Ectodermal cell (in vitro differentiated cells): Measurements from ENCODE around the gene TRIM32. TPM values are rescaled to one million over a fixed set of nuclear protein-coding genes. Genes with fewer than 3 reads are reported as not detected.

Source experiments
- H3K27ac ChIP-seq: 2 replicates; pipeline ENCODE4 v1.7.0; 2013; ENCODE audit warnings: mild to moderate bottlenecking, low read depth, low read length; ENCODE audit not compliant: insufficient read depth, poor library complexity, severe bottlenecking
- H3K27me3 ChIP-seq: 2 replicates; pipeline ENCODE4 v1.7.0; 2013; ENCODE audit warnings: mild to moderate bottlenecking, low read length; ENCODE audit not compliant: insufficient read depth, control insufficient read depth, poor library complexity, severe bottlenecking
- H3K36me3 ChIP-seq: one replicate; pipeline ENCODE4 v1.7.0; 2013; ENCODE audit warnings: low read length; ENCODE audit not compliant: control insufficient read depth, insufficient read depth
- H3K4me1 ChIP-seq: one replicate; pipeline ENCODE4 v1.7.0; 2013; ENCODE audit warnings: low read length; ENCODE audit not compliant: control insufficient read depth, insufficient read depth
- H3K4me3 ChIP-seq: 2 replicates; pipeline ENCODE4 v1.7.0; 2013; ENCODE audit warnings: low read depth, low read length, control low read depth; ENCODE audit not compliant: insufficient read depth
- H3K9me3 ChIP-seq: 2 replicates; pipeline ENCODE4 v1.7.0; 2013; ENCODE audit warnings: mild to moderate bottlenecking, low read length, moderate library complexity; ENCODE audit not compliant: control insufficient read depth
- WGBS, 2 experiments: methylation state at CpG; one replicate each; pipeline ENCODE4 v1.1.7; 2013; ENCODE audit warnings: missing lambda C conversion rate in 2 of 2; 5-methylcytosine and 5-hydroxymethylcytosine counted together
- polyA plus RNA-seq, 4 experiments: library from polyadenylated mRNA; stranded (reverse); fragments of 50-300 nt; gene quantifications; one replicate each; pipeline ENCODE4 v1.2.3, GENCODE V29; 2013

Gene TRIM32, protein sequence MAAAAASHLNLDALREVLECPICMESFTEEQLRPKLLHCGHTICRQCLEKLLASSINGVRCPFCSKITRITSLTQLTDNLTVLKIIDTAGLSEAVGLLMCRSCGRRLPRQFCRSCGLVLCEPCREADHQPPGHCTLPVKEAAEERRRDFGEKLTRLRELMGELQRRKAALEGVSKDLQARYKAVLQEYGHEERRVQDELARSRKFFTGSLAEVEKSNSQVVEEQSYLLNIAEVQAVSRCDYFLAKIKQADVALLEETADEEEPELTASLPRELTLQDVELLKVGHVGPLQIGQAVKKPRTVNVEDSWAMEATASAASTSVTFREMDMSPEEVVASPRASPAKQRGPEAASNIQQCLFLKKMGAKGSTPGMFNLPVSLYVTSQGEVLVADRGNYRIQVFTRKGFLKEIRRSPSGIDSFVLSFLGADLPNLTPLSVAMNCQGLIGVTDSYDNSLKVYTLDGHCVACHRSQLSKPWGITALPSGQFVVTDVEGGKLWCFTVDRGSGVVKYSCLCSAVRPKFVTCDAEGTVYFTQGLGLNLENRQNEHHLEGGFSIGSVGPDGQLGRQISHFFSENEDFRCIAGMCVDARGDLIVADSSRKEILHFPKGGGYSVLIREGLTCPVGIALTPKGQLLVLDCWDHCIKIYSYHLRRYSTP
- 16.2 TPM for polyA plus RNA-seq (2013, experiment 1 of 4)
- polyA plus RNA-seq (2013, experiment 2 of 4) = 16.7 TPM
- polyA plus RNA-seq (2013, experiment 3 of 4) = 14.4 TPM
- polyA plus RNA-seq (2013, experiment 4 of 4) = 16.1 TPM

DNA sequence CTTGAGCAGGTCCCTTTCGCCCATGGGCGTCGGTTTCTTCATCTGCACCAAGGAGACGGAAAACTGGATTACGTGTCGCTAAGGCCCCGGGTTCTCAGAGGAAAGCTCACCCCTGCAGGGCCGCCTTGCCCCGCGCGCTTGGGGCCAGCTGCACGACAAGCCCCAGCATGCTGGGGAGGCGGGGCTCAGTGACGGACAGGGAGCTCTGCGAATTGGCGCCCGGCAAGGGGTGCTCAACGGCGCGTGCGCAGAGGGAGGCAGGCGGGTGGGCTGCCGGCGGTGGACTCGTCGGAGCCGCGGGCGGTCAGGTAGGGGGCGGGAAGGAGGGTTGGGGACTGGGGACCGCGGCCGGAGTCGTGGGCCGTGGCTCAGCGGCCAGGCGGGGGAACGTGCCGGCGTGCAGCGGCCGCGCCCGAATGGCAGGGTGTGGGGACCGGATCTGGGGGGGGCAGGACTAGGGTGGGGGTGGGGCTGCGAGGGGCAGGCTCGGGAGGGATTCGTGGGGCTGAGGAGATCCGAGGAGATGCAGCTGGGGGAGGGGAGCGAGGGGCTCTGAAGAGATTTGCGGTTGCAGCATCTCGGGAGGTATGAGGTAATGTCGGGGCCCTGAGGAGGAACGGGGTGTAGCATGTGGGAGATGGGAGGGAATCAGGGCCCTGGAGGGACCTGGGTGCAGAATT lies at the start of gene TRIM32:
Gene TRIM32 (plus strand): TSS at position 232 of the 680 bp plus-strand sequence. CDS start 10,438 bp downstream, outside the sequence.
- no peaks in the 10 kb centered on the region for H3K27me3 ChIP-seq
- peaks cover 9% of the 10 kb centered on the region for H3K4me1 ChIP-seq
- 1 to 2% methylated on average over 54 of the region's 54 CpGs for WGBS, 2 experiments
- peak within 1 kb of the TSS; percentile 63 for H3K4me3 ChIP-seq
- peaks cover 2% of the 10 kb centered on the region for H3K9me3 ChIP-seq
- no peaks in the 10 kb centered on the region for H3K36me3 ChIP-seq
- H3K27ac ChIP-seq = no peak within 1 kb of the TSS

GRCh38 chr9:116639251-116639741 lies 47.8 kb upstream of the TRIM32 start:
- Histone ChIP-seq H3K9me3 (no peaks in the 10 kb centered on the region), H3K4me1 (no peaks in the 10 kb centered on the region), H3K4me3 (no peak overlapping the region), H3K27ac (no peak overlapping the region), H3K27me3 (no peaks in the 10 kb centered on the region), H3K36me3 (no peaks in the 10 kb centered on the region)

DNA sequence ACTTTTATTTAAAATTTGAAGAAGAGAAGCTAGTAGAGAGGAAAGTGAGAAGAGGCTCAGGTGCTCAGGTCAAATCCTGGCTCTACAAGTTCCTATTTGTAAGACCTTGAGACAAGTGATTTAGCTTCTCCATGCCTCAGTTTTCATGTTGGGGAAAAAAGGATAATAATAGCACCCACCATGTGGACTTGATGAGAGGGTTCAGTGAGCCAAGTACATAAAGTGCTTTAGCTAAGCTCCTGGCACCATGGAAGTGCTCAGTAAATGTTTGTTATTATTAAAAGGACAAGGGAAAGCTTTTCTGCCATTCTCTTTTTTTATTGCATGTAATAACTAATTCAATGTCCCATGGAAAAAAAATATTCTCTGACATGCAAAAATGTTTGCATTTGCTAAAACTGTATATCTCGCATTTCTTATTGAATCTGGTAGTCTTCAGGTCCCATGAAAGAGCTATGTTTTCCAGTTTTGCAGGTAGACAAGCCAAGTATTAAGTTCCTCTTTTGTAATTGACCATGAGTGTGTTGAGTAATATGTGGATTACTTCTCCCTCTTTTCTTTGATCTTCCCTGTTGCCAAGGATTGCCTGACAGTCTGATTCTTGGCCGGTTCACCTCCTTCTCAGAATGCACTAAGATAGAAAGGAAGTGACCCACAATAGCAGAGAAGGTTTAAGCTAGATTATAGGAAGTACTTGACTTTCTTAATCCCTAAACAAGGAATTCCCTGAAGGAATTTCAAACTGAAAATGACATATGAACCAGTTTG lies 45.6 kb upstream of the TRIM32 start:
- no peaks in the 10 kb centered on the region for H3K9me3 ChIP-seq
- 95 to 99% methylated on average over 1 to 2 of the region's 2 CpGs for whole genome bisulfite sequencing, 2 experiments

DNA sequence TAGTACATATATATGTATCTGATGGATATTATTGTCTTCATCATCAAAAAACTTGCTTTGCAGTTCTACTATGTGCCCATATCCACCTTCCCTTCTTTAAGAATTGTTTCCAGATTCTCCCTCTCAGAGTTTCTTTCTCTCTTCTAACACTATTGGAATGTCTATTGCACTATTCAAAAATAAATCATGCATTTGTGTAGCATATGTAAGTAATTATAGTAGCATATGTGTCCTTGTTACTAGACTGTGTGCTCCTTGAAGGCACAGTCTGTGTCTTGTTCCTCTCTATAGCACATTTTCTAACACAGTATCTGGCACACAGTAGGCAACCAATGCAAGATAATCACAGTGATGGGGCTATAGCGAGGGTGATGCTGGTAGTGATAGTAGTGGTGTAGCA lies 43.4 kb upstream of the TRIM32 start:
- no peaks in the 10 kb centered on the region for H3K9me3 ChIP-seq
- WGBS, 2 experiments = 96 to 98% methylated on average over 1 of the region's 1 CpG
- H3K27me3 ChIP-seq = no peaks in the 10 kb centered on the region
- no peak overlapping the region for H3K4me3 ChIP-seq
- no peak overlapping the region for H3K27ac ChIP-seq
- no peaks in the 10 kb centered on the region for H3K4me1 ChIP-seq
- no peaks in the 10 kb centered on the region for H3K36me3 ChIP-seq

More for the DNA sequence above, 45.6 kb upstream of the TRIM32 start:
- Histone ChIP-seq H3K27me3 (no peaks in the 10 kb centered on the region), H3K27ac (no peak overlapping the region), H3K4me3 (no peak overlapping the region), H3K36me3 (no peaks in the 10 kb centered on the region), H3K4me1 (no peaks in the 10 kb centered on the region)

DNA sequence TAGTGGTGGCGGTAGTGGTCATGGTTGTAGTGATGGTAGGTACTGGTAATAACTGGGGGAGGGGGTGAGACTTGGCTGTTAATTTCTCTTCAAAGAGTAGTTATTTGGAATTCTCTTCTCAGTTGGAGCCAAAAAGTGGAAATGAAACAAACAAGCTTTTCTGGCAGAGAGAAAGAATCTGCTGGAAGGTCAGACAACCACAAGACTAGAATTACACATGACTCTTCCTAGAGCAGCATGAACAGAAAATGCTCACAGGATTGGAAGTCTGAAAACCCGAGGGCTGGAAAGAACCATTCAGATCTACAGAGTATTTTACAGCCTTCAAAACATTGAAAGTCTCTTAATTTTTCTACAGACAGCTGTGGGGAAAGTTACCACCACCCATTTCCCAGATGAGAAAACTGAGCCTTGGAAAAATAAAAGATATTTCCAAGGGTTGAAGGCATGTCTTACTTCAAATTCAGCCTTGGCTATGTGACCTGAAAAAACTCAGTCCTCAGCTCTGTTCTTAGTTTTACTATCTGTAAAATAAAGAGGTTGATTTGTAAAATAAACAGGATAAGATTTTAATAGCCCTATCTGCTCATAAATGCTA lies 42.9 kb upstream of the TRIM32 start:
- Histone ChIP-seq H3K4me1 (no peaks in the 10 kb centered on the region), H3K27ac (no peak overlapping the region), H3K9me3 (no peaks in the 10 kb centered on the region), H3K27me3 (no peaks in the 10 kb centered on the region), H3K36me3 (no peaks in the 10 kb centered on the region), H3K4me3 (no peak overlapping the region)
- 90 to 92% methylated on average over 2 of the region's 2 CpGs for WGBS, 2 experiments

- Histone ChIP-seq H3K27ac (no peak overlapping the region), H3K9me3 (no peaks in the 10 kb centered on the region), H3K4me3 (no peak overlapping the region), H3K4me1 (no peaks in the 10 kb centered on the region), H3K36me3 (no peaks in the 10 kb centered on the region), H3K27me3 (no peaks in the 10 kb centered on the region)
- 91% methylated on average over 5 of the region's 5 CpGs for WGBS, 2 experiments
These were observed 40.2 kb upstream of the TRIM32 start for GRCh38 chr9:116646661-116647514.

DNA sequence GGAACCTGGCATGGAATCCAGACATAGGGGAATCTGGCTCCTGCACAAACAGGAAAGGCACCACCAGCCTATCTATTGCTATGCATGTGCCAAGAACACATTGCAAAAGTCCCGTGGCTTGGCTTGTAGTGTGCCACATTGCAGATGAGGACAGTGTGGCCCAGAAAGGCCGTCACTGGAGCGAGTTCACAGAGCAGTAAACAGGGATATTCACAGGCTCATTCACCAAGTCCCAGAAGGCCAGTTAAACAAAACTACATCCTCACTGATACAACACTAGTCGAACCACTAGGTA lies 39.6 kb upstream of the TRIM32 start:
- H3K27me3 ChIP-seq = no peaks in the 10 kb centered on the region
- H3K9me3 ChIP-seq = no peaks in the 10 kb centered on the region
- WGBS, 2 experiments = 91 to 98% methylated on average over 4 of the region's 4 CpGs
- H3K27ac ChIP-seq = no peak overlapping the region
- no peaks in the 10 kb centered on the region for H3K36me3 ChIP-seq
- no peak overlapping the region for H3K4me3 ChIP-seq
- no peaks in the 10 kb centered on the region for H3K4me1 ChIP-seq

DNA sequence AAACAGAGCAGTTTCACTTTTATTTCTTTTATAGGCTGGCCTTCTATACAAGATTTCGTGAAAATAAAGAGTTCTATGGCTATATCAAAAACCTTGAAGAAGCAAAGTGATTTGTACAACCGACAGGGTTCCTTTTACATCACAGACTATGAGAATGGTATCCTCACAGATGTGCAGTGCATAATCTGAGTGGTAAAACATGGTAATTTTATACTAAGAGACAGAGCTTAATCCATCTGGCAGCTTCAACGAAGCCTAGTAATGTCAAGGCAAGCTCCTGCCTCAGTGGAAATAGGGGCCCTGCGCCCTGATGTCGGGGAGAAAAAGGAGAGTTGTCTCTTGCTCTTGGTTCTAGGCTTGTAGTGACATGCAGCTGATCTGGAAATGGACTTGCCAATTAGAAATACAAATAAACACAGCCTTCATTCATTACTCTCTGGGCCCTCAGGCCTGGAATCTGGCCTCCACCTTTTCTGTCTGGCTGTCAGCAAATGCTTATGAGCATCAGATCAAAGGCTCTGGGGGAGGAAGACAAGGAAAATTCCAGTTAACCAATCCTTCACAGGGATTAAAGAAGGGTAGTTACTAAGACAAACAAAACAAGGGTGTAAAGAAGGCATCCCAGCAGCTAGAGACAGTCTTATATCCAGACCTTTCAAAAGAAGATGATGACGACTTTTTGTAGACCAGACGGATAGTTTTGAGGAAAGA lies 33.6 kb upstream of the TRIM32 start:
- Histone ChIP-seq H3K9me3 (no peaks in the 10 kb centered on the region), H3K27me3 (no peaks in the 10 kb centered on the region), H3K4me3 (no peak overlapping the region), H3K4me1 (no peaks in the 10 kb centered on the region), H3K27ac (no peak overlapping the region), H3K36me3 (no peaks in the 10 kb centered on the region)
- WGBS, 2 experiments = 92 to 93% methylated on average over 7 of the region's 7 CpGs

DNA sequence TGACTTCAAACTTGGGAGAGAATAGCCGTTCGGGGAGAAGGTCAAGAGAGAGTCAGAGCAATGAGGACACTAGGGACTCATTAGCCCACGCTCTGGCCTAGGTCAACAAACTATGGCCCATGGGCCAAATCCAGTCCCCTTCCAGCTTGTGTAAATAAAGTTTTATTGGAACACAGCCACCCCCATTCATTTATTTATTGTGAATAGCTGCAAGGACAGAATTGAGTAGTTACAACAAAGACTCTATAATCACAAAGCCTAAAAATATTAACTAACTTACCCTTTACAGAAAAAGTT lies 33.1 kb upstream of the TRIM32 start:
- 89 to 95% methylated on average over 3 of the region's 3 CpGs for WGBS, 2 experiments
- Histone ChIP-seq H3K36me3 (no peaks in the 10 kb centered on the region), H3K4me3 (no peak overlapping the region), H3K9me3 (no peaks in the 10 kb centered on the region), H3K27ac (no peak overlapping the region), H3K4me1 (no peaks in the 10 kb centered on the region), H3K27me3 (no peaks in the 10 kb centered on the region)
